K562 (cell line): ENCODE data around the gene ZNF200. TPM values are rescaled to one million over a fixed set of nuclear protein-coding genes. Genes with fewer than 3 reads are reported as not detected.

Experiments
- ADNP ChIP-seq: fragments of 200-800 bp; sonication (Bioruptor generic); IDR thresholded peaks from 2 replicates; pipeline ENCODE4 v1.6.1; 2016; ENCODE audit warnings: missing genetic modification characterization, missing compliant biosample characterization
- FIP1L1 ChIP-seq: fragments of 200-400 bp; formaldehyde crosslinking; IDR thresholded peaks from 2 replicates; pipeline ENCODE4 v1.6.1; 2018; ENCODE audit warnings: mild to moderate bottlenecking, low read depth, low read length; ENCODE audit not compliant: poor library complexity, severe bottlenecking
- FOXK2 ChIP-seq, 2 experiments: fragments of 450-650 bp; IDR thresholded peaks in 1 of 2; conservative IDR thresholded peaks in 1 of 2; 2 replicates each; pipeline ENCODE4 v1.6.1; 2016; ENCODE audit warnings: low read depth in 2 of 2, mild to moderate bottlenecking in 1 of 2
- HMGN3 ChIP-seq: IDR thresholded peaks from 2 replicates; pipeline ENCODE4 v1.6.1; 2011; ENCODE audit warnings: borderline replicate concordance, low read depth, mild to moderate bottlenecking, mixed read lengths, low read length; ENCODE audit not compliant: insufficient read length; ENCODE audit errors: extremely low read depth
- NFATC3 ChIP-seq: fragments of 450-650 bp; IDR thresholded peaks from 2 replicates; pipeline ENCODE4 v1.6.1; 2017; ENCODE audit warnings: mild to moderate bottlenecking
- PHF8 ChIP-seq: fragments of 200-600 bp; sonication (generic); IDR thresholded peaks from 2 replicates; pipeline ENCODE4 v1.6.1; 2012; ENCODE audit warnings: mixed run types, mild to moderate bottlenecking, inconsistent platforms, low read length, moderate library complexity, borderline replicate concordance
- POLR2AphosphoS5 ChIP-seq: IDR thresholded peaks from 2 replicates; pipeline ENCODE4 v1.6.1; 2011; ENCODE audit warnings: mild to moderate bottlenecking, low read depth, low read length, moderate library complexity; ENCODE audit not compliant: control insufficient read depth, insufficient read depth
- SMAD3 ChIP-seq: fragments of 450-650 bp; formaldehyde crosslinking; conservative IDR thresholded peaks from 2 replicates; pipeline ENCODE4 v1.4.0; 2020; ENCODE audit warnings: mild to moderate bottlenecking
- TEAD4 ChIP-seq, 2 experiments: sonication (generic) in 1 of 2; formaldehyde crosslinking in 1 of 2; IDR thresholded peaks; 2 replicates each; pipeline versions ENCODE4 v1.6.1 to v1.8.0; 2012 to 2022; ENCODE audit warnings: borderline replicate concordance in 1 of 2, inconsistent platforms in 1 of 2, low read length in 1 of 2, mild to moderate bottlenecking in 1 of 2, missing genetic modification reagents in 1 of 2
- polyA plus RNA-seq, 8 experiments: library from polyadenylated mRNA; depleted of rRNA in 4 of 8; stranded (reverse) in 5 of 8; unstranded in 3 of 8; fragments of >200 nt; fragmentation: Nextera tagmentation in 2 of 8; fragmentation: Illumina TruSeq in 1 of 8; extraction: Ambion mirVana in 2 of 8; extraction: Trizol in 1 of 8; gene quantifications; 2 replicates each; pipeline versions ENCODE4 v1.2.1 to v1.2.3, GENCODE V29; 2011 to 2014; ENCODE audit warnings: inconsistent platforms in 1 of 8, missing spikeins in 1 of 8
- total RNA-seq, 7 experiments: library from RNA; depleted of rRNA in 6 of 7; stranded (reverse); fragments of >200 nt in 6 of 7; fragmentation: Illumina TruSeq in 2 of 7; extraction: Trizol in 2 of 7; gene quantifications; 2 replicates each; pipeline versions ENCODE4 v1.2.1 to v1.2.3, GENCODE V29; 2011 to 2021; ENCODE audit warnings: low replicate concordance in 1 of 7
- TF ChIP-seq, protein P1 (sequence below), 3 experiments: fragments of 200-800 bp in 1 of 3; fragments of 250-450 bp in 1 of 3; fragments of 450-650 bp in 1 of 3; sonication (Bioruptor Pico) in 1 of 3; sonication (Bioruptor generic) in 1 of 3; formaldehyde crosslinking in 1 of 3; IDR thresholded peaks; 2 replicates each; pipeline versions ENCODE4 v1.6.1 to v1.8.0; 2016 to 2022; ENCODE audit warnings: mild to moderate bottlenecking in 2 of 3, missing genetic modification characterization in 2 of 3, missing compliant biosample characterization in 1 of 3, moderate library complexity in 1 of 3
- TF ChIP-seq, protein P2 (sequence below): sonication (generic); formaldehyde crosslinking; IDR thresholded peaks from 2 replicates; pipeline ENCODE4 v1.8.0; 2022; ENCODE audit warnings: mild to moderate bottlenecking, missing genetic modification reagents
- TF ChIP-seq, protein P3 (sequence below), 2 experiments: fragments of 450-650 bp; formaldehyde crosslinking in 1 of 2; IDR thresholded peaks; 2 replicates each; pipeline versions ENCODE4 v1.4.0 to v1.6.1; 2014 to 2020; ENCODE audit warnings: mild to moderate bottlenecking in 2 of 2, borderline replicate concordance in 1 of 2, low read depth in 1 of 2

Gene ZNF200
- total and polyA plus RNA-seq, 9 of the 15 experiments (the other 6 are each of a cell fraction or from before 2014, with no cell fraction given): 4.8 to 14.5 (median 9.2) TPM

DNA sequence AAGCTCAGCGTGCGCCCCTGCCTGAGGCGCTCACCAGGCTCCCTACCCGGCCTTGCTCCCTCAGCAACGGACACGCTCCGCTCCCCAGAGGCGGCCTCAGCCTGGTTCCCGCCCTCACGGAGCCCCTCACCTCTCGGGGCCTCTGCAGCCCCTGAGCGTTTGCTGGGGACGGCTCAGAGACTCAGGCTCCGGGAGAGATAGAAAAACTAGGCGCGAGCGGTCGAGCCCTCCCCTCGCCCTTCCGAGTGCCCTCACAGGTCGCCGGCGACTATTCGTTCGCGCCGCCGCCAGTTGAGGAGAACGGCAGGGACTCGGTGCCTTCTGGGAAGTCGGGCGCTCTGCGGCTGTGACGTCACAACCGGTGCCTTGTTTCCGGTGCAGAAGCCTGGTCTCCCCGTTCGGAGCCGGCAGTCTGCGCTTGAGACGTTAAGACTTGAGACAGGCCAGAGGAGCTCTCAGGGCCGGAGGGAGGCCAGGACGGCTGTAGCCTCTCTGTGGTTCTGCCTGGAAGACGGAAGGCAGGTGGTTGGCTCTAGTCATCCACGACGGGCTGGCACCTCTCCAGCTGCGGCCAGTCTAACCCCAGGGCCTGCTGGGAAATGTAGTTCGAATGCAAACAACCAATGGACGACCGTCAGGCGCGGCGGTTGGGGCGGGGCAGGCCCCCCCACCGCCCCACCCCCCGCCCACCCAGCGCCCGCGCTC is at the start of gene ZNF200 (continued):
- TF ChIP-seq, protein P1, sequence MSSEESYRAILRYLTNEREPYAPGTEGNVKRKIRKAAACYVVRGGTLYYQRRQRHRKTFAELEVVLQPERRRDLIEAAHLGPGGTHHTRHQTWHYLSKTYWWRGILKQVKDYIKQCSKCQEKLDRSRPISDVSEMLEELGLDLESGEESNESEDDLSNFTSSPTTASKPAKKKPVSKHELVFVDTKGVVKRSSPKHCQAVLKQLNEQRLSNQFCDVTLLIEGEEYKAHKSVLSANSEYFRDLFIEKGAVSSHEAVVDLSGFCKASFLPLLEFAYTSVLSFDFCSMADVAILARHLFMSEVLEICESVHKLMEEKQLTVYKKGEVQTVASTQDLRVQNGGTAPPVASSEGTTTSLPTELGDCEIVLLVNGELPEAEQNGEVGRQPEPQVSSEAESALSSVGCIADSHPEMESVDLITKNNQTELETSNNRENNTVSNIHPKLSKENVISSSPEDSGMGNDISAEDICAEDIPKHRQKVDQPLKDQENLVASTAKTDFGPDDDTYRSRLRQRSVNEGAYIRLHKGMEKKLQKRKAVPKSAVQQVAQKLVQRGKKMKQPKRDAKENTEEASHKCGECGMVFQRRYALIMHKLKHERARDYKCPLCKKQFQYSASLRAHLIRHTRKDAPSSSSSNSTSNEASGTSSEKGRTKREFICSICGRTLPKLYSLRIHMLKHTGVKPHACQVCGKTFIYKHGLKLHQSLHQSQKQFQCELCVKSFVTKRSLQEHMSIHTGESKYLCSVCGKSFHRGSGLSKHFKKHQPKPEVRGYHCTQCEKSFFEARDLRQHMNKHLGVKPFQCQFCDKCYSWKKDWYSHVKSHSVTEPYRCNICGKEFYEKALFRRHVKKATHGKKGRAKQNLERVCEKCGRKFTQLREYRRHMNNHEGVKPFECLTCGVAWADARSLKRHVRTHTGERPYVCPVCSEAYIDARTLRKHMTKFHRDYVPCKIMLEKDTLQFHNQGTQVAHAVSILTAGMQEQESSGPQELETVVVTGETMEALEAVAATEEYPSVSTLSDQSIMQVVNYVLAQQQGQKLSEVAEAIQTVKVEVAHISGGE (CRISPR knock-in tag; IDR thresholded peaks at IDR 0.05): peak in 1 of 3 experiments; percentile 55; a peak in 1 of 6 replicates
- TF ChIP-seq, protein P2, sequence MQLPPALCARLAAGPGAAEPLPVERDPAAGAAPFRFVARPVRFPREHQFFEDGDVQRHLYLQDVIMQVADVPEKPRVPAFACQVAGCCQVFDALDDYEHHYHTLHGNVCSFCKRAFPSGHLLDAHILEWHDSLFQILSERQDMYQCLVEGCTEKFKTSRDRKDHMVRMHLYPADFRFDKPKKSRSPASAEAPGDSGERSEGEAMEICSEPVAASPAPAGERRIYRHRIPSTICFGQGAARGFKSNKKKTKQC: peak; percentile 42; the same call in 1 of the 2 replicates
- TF ChIP-seq, protein P3, sequence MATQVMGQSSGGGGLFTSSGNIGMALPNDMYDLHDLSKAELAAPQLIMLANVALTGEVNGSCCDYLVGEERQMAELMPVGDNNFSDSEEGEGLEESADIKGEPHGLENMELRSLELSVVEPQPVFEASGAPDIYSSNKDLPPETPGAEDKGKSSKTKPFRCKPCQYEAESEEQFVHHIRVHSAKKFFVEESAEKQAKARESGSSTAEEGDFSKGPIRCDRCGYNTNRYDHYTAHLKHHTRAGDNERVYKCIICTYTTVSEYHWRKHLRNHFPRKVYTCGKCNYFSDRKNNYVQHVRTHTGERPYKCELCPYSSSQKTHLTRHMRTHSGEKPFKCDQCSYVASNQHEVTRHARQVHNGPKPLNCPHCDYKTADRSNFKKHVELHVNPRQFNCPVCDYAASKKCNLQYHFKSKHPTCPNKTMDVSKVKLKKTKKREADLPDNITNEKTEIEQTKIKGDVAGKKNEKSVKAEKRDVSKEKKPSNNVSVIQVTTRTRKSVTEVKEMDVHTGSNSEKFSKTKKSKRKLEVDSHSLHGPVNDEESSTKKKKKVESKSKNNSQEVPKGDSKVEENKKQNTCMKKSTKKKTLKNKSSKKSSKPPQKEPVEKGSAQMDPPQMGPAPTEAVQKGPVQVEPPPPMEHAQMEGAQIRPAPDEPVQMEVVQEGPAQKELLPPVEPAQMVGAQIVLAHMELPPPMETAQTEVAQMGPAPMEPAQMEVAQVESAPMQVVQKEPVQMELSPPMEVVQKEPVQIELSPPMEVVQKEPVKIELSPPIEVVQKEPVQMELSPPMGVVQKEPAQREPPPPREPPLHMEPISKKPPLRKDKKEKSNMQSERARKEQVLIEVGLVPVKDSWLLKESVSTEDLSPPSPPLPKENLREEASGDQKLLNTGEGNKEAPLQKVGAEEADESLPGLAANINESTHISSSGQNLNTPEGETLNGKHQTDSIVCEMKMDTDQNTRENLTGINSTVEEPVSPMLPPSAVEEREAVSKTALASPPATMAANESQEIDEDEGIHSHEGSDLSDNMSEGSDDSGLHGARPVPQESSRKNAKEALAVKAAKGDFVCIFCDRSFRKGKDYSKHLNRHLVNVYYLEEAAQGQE (IDR thresholded peaks at IDR 0.05; ENCODE audit: borderline replicate concordance): no peak; the same call in 1 of the 2 replicates
- TF ChIP-seq, protein P3 (CRISPR knock-in tag; IDR thresholded peaks at IDR 0.05; ENCODE audit: low read depth): peak; percentile 46
- TF ChIP-seq SMAD3 (0 out of 2 replicates have a peak, but pooled peaks have one; percentile 28), ADNP (tag) (no peak), FOXK2 (conservative IDR thresholded peaks at IDR 0.05 in 1 of 2, IDR thresholded peaks at IDR 0.05 in 1 of 2; ENCODE audit: low read depth in 2 of 2) (peak in 1 of 2 experiments; percentile 59; a peak in 1 of 4 replicates), PHF8 (peak; percentile 91; the same call in 1 of the 2 replicates), NFATC3 (peak; percentile 83), HMGN3 (no peak), POLR2AphosphoS5 (peak; percentile 75), TEAD4 (IDR thresholded peaks at IDR 0.05; ENCODE audit: low read length) (no peak), TEAD4 (CRISPR knock-in tag; IDR thresholded peaks at IDR 0.05; ENCODE audit: borderline replicate concordance) (no peak), FIP1L1 (peak; percentile 55)
